HepG2 (cell line): Measurements from ENCODE around the gene BIVM. TPM values are rescaled to one million over a fixed set of nuclear protein-coding genes. Genes with fewer than 3 reads are reported as not detected.

ENCODE experiments used
- ATF5 ChIP-seq: sonication (generic); formaldehyde crosslinking; IDR thresholded peaks from 2 replicates; pipeline ENCODE4 v1.4.0; 2020; ENCODE audit warnings: mild to moderate bottlenecking, low read depth, missing genetic modification reagents
- BCL6 ChIP-seq: IDR thresholded peaks from 2 replicates; pipeline ENCODE4 v1.6.1; 2016; ENCODE audit warnings: missing genetic modification reagents, missing compliant biosample characterization
- CENPBD1 ChIP-seq: sonication (generic); formaldehyde crosslinking; IDR thresholded peaks from 2 replicates; pipeline ENCODE4 v1.8.0; 2022; ENCODE audit warnings: missing genetic modification reagents, low read depth, mild to moderate bottlenecking, borderline replicate concordance
- JUNB ChIP-seq: sonication (generic); formaldehyde crosslinking; IDR thresholded peaks from 2 replicates; pipeline ENCODE4 v1.8.0; 2022; ENCODE audit warnings: missing genetic modification reagents, mild to moderate bottlenecking, borderline replicate concordance
- KAT2B ChIP-seq: fragments of 150-350 bp; IDR thresholded peaks from 2 replicates; pipeline ENCODE4 v1.6.1; 2014; ENCODE audit warnings: low read depth, low read length, borderline replicate concordance
- MAZ ChIP-seq, 2 experiments: sonication (generic) in 1 of 2; formaldehyde crosslinking in 1 of 2; IDR thresholded peaks; 2 replicates each; pipeline versions ENCODE4 v1.5.0 to v1.6.1; 2012 to 2020; ENCODE audit warnings: low read depth in 2 of 2, mild to moderate bottlenecking in 2 of 2, borderline replicate concordance in 1 of 2, improper control_type of control experiment in 1 of 2, low read length in 1 of 2, missing genetic modification reagents in 1 of 2, moderate library complexity in 1 of 2
- PLRG1 ChIP-seq: fragments of 450-650 bp; conservative IDR thresholded peaks from 2 replicates; pipeline ENCODE4 v1.6.1; 2016
- SNRNP70 ChIP-seq: fragments of 200-400 bp; formaldehyde crosslinking; IDR thresholded peaks from 2 replicates; pipeline ENCODE4 v1.6.1; 2017; ENCODE audit warnings: mild to moderate bottlenecking, low read depth, low read length, moderate library complexity
- SOX13 ChIP-seq, 3 experiments: fragments of 450-650 bp in 1 of 3; sonication (generic) in 1 of 3; formaldehyde crosslinking in 1 of 3; IDR thresholded peaks in 2 of 3; conservative IDR thresholded peaks in 1 of 3; 2 replicates each; pipeline versions ENCODE4 v1.5.0 to v1.6.1; 2016 to 2020; ENCODE audit warnings: antibody characterized with exemption in 1 of 3, mild to moderate bottlenecking in 1 of 3, missing compliant biosample characterization in 1 of 3, missing genetic modification reagents in 1 of 3, moderate library complexity in 1 of 3
- SUZ12 ChIP-seq: fragments of 150-350 bp; IDR thresholded peaks from 2 replicates; pipeline ENCODE4 v1.6.1; 2014; ENCODE audit warnings: low read depth, low read length
- XBP1 ChIP-seq: sonication (generic); formaldehyde crosslinking; IDR thresholded peaks from 2 replicates; pipeline ENCODE4 v1.5.0; 2020; ENCODE audit warnings: missing genetic modification reagents
- ZC3H13 ChIP-seq: sonication (generic); formaldehyde crosslinking; IDR thresholded peaks from 2 replicates; pipeline ENCODE4 v1.8.1; 2023; ENCODE audit warnings: mild to moderate bottlenecking, missing genetic modification reagents, moderate library complexity
- ZFP41 ChIP-seq: sonication (generic); formaldehyde crosslinking; IDR thresholded peaks from 2 replicates; pipeline ENCODE4 v1.4.0; 2020; ENCODE audit warnings: mild to moderate bottlenecking, missing genetic modification reagents, borderline replicate concordance
- ZNF10 ChIP-seq: sonication (generic); formaldehyde crosslinking; IDR thresholded peaks from 2 replicates; pipeline ENCODE4 v1.4.0; 2020; ENCODE audit warnings: mild to moderate bottlenecking, low read depth, missing genetic modification reagents, borderline replicate concordance
- ZNF101 ChIP-seq: sonication (generic); formaldehyde crosslinking; IDR thresholded peaks from 2 replicates; pipeline ENCODE4 v1.4.0; 2020; ENCODE audit warnings: mild to moderate bottlenecking, low read depth, missing genetic modification reagents, borderline replicate concordance
- ZNF12 ChIP-seq: sonication (generic); formaldehyde crosslinking; IDR thresholded peaks from 2 replicates; pipeline ENCODE4 v1.5.0; 2020; ENCODE audit warnings: missing genetic modification reagents
- ZNF207 ChIP-seq: fragments of 450-650 bp; IDR thresholded peaks from 2 replicates; pipeline ENCODE4 v1.6.1; 2016; ENCODE audit warnings: antibody characterized with exemption, borderline replicate concordance
- ZNF235 ChIP-seq: sonication (generic); formaldehyde crosslinking; IDR thresholded peaks from 2 replicates; pipeline ENCODE4 v1.8.1; 2023; ENCODE audit warnings: mild to moderate bottlenecking, missing genetic modification reagents, borderline replicate concordance
- ZNF329 ChIP-seq: sonication (generic); formaldehyde crosslinking; IDR thresholded peaks from 2 replicates; pipeline ENCODE4 v1.9.0; 2021; ENCODE audit warnings: low read depth, mild to moderate bottlenecking, missing genetic modification reagents
- polyA plus RNA-seq, 8 experiments: library from polyadenylated mRNA; depleted of rRNA in 3 of 8; stranded (reverse) in 7 of 8; unstranded in 1 of 8; fragments of >200 nt; fragmentation: Illumina TruSeq in 4 of 8; extraction: Trizol in 4 of 8; gene quantifications; 2 replicates each; pipeline versions ENCODE4 v1.2.1 to v1.2.3, GENCODE V29; 2011 to 2016; ENCODE audit warnings: low read depth in 4 of 8, missing spikeins in 1 of 8, mixed read lengths in 1 of 8; ENCODE audit not compliant: insufficient read depth in 1 of 8
- total RNA-seq, 5 experiments: library from RNA; depleted of rRNA; stranded (reverse); fragments of >200 nt; fragmentation: Illumina TruSeq; extraction: Trizol; gene quantifications; 2 replicates each; pipeline ENCODE4 v1.2.3, GENCODE V29; 2016; ENCODE audit warnings: low read depth in 1 of 5
- TF ChIP-seq, protein P1 (sequence below): sonication (generic); formaldehyde crosslinking; IDR thresholded peaks from 2 replicates; pipeline ENCODE4 v1.4.0; 2020; ENCODE audit warnings: missing genetic modification reagents, borderline replicate concordance
- TF ChIP-seq, protein P2 (sequence below): sonication (generic); formaldehyde crosslinking; IDR thresholded peaks from 2 replicates; pipeline ENCODE4 v1.4.0; 2020; ENCODE audit warnings: mild to moderate bottlenecking, missing genetic modification reagents
- TF ChIP-seq, protein P3 (sequence below): sonication (generic); formaldehyde crosslinking; conservative IDR thresholded peaks from 2 replicates; pipeline ENCODE4 v1.5.0; 2020; ENCODE audit warnings: missing genetic modification reagents

BIVM gene
- total and polyA plus RNA-seq, 2 of the 13 experiments (the other 11 are each of a cell fraction or from before 2014, with no cell fraction given) = 10.4 to 15.8 TPM

- TF ChIP-seq, protein P1, sequence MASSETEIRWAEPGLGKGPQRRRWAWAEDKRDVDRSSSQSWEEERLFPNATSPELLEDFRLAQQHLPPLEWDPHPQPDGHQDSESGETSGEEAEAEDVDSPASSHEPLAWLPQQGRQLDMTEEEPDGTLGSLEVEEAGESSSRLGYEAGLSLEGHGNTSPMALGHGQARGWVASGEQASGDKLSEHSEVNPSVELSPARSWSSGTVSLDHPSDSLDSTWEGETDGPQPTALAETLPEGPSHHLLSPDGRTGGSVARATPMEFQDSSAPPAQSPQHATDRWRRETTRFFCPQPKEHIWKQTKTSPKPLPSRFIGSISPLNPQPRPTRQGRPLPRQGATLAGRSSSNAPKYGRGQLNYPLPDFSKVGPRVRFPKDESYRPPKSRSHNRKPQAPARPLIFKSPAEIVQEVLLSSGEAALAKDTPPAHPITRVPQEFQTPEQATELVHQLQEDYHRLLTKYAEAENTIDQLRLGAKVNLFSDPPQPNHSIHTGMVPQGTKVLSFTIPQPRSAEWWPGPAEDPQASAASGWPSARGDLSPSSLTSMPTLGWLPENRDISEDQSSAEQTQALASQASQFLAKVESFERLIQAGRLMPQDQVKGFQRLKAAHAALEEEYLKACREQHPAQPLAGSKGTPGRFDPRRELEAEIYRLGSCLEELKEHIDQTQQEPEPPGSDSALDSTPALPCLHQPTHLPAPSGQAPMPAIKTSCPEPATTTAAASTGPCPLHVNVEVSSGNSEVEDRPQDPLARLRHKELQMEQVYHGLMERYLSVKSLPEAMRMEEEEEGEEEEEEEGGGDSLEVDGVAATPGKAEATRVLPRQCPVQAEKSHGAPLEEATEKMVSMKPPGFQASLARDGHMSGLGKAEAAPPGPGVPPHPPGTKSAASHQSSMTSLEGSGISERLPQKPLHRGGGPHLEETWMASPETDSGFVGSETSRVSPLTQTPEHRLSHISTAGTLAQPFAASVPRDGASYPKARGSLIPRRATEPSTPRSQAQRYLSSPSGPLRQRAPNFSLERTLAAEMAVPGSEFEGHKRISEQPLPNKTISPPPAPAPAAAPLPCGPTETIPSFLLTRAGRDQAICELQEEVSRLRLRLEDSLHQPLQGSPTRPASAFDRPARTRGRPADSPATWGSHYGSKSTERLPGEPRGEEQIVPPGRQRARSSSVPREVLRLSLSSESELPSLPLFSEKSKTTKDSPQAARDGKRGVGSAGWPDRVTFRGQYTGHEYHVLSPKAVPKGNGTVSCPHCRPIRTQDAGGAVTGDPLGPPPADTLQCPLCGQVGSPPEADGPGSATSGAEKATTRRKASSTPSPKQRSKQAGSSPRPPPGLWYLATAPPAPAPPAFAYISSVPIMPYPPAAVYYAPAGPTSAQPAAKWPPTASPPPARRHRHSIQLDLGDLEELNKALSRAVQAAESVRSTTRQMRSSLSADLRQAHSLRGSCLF (CRISPR knock-in tag) = no peak
- no peak for TF ChIP-seq ZFP41
- no peak for TF ChIP-seq ZNF207
- no peak for TF ChIP-seq ZNF329 (CRISPR knock-in tag)
- TF ChIP-seq PLRG1 = no peak
- no peak for TF ChIP-seq ZNF10 (CRISPR knock-in tag)
- no peak for TF ChIP-seq ZNF101 (CRISPR knock-in tag)
- no peak; the same call in 1 of the 2 replicates for TF ChIP-seq ZNF12 (CRISPR knock-in tag)
- TF ChIP-seq ZNF235 (CRISPR knock-in tag) = no peak
- no peak for TF ChIP-seq KAT2B
- TF ChIP-seq, protein P2, sequence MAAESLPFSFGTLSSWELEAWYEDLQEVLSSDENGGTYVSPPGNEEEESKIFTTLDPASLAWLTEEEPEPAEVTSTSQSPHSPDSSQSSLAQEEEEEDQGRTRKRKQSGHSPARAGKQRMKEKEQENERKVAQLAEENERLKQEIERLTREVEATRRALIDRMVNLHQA (CRISPR knock-in tag) = no peak
- TF ChIP-seq XBP1 (CRISPR knock-in tag) = no peak
- TF ChIP-seq, protein P3, sequence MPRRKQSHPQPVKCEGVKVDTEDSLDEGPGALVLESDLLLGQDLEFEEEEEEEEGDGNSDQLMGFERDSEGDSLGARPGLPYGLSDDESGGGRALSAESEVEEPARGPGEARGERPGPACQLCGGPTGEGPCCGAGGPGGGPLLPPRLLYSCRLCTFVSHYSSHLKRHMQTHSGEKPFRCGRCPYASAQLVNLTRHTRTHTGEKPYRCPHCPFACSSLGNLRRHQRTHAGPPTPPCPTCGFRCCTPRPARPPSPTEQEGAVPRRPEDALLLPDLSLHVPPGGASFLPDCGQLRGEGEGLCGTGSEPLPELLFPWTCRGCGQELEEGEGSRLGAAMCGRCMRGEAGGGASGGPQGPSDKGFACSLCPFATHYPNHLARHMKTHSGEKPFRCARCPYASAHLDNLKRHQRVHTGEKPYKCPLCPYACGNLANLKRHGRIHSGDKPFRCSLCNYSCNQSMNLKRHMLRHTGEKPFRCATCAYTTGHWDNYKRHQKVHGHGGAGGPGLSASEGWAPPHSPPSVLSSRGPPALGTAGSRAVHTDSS = no peak
- TF ChIP-seq ZC3H13 (CRISPR knock-in tag) = no peak
- no peak for TF ChIP-seq SOX13 (IDR thresholded peaks at IDR 0.05)
- peak in 1 of 2 experiments; percentile 40; a peak in 1 of 4 replicates for TF ChIP-seq SOX13 (CRISPR knock-in tag; conservative IDR thresholded peaks at IDR 0.05 in 1 of 2, IDR thresholded peaks at IDR 0.05 in 1 of 2)
- TF ChIP-seq SUZ12 = no peak
- TF ChIP-seq ATF5 = no peak
- TF ChIP-seq SNRNP70 = no peak
- TF ChIP-seq CENPBD1 (CRISPR knock-in tag) = no peak
- TF ChIP-seq MAZ (IDR thresholded peaks at IDR 0.05; ENCODE audit: borderline replicate concordance, low read depth, low read length) = no peak
- TF ChIP-seq MAZ (CRISPR knock-in tag; IDR thresholded peaks at IDR 0.05; ENCODE audit: low read depth) = 0 out of 2 replicates have a peak, but pooled peaks have one; percentile 29
- TF ChIP-seq JUNB = no peak
- peak; percentile 72 for TF ChIP-seq BCL6
These were observed 28.5 kb upstream of the BIVM start (continued) for GRCh38 chr13:102770435-102770834.
